Colon (tissue), 2 donors: ENCODE measurements around the gene TRIP4.
"Not testable (repeated sequence)": the region's sequence is repeated elsewhere in the genome, so short reads cannot be mapped to it uniquely, and the experiment has no call there.

Source experiments
- FAIRE-seq: peaks from 2 replicates; lab custom pipeline; 2012; peaks lifted over from hg19 to GRCh38; lab: Jason Lieb, UNC
- donor health status: control.
- donor health status: control.

TRIP4 gene

GRCh38 chr15:64381000-64381751, 6.5 kb upstream of the TRIP4 start, which contains the start of gene PCLAF:
Gene PCLAF (minus strand): TSS chr15:64381441. CDS start chr15:64381371, 70 bp downstream.
- FAIRE-seq, result peak; percentile 57

- no peak for FAIRE-seq
Measured at GRCh38 chr15:64383760-64384159, 3.9 kb upstream of the TRIP4 start.

GRCh38 chr15:64386291-64386690, 1.3 kb upstream of the TRIP4 start:
- no peak for FAIRE-seq

- no peak for FAIRE-seq
Measured at GRCh38 chr15:64389036-64389435, 1.4 kb downstream of the TRIP4 start.

GRCh38 chr15:64392471-64392870, 4.8 kb downstream of the TRIP4 start:
- not testable (repeated sequence) for FAIRE-seq

GRCh38 chr15:64396789-64397188, 9.2 kb downstream of the TRIP4 start:
- FAIRE-seq, result no peak

- FAIRE-seq, result no peak
Measured at GRCh38 chr15:64398575-64398974, 10.9 kb downstream of the TRIP4 start.

- FAIRE-seq, result no peak
Measured at GRCh38 chr15:64400583-64400982, 12.9 kb downstream of the TRIP4 start.

GRCh38 chr15:64412216-64412615, 24.6 kb downstream of the TRIP4 start:
- no peak for FAIRE-seq

- no peak for FAIRE-seq
Measured at GRCh38 chr15:64422697-64423096, 35.1 kb downstream of the TRIP4 start.

GRCh38 chr15:64423970-64424369, 36.3 kb downstream of the TRIP4 start:
- FAIRE-seq, result no peak

GRCh38 chr15:64425221-64425620, 37.6 kb downstream of the TRIP4 start:
- no peak for FAIRE-seq

- no peak for FAIRE-seq
Measured at GRCh38 chr15:64426845-64427465, 39.3 kb downstream of the TRIP4 start.

- FAIRE-seq, result no peak
Measured at GRCh38 chr15:64429448-64429847, 41.8 kb downstream of the TRIP4 start.

- FAIRE-seq, result no peak
Measured at GRCh38 chr15:64430000-64430735, 42.5 kb downstream of the TRIP4 start.

GRCh38 chr15:64437982-64438381, 50.3 kb downstream of the TRIP4 start:
- FAIRE-seq, result no peak

- no peak for FAIRE-seq
Measured at GRCh38 chr15:64438653-64439447, 51.2 kb downstream of the TRIP4 start.

GRCh38 chr15:64441852-64442251, 54.2 kb downstream of the TRIP4 start:
- no peak for FAIRE-seq

- FAIRE-seq, result no peak
Measured at GRCh38 chr15:64443016-64443415, 55.4 kb downstream of the TRIP4 start.

- no peak for FAIRE-seq
Measured at GRCh38 chr15:64443747-64444621, 56.3 kb downstream of the TRIP4 start.

- no peak for FAIRE-seq
Measured at GRCh38 chr15:64444836-64445235, 57.2 kb downstream of the TRIP4 start.
